NCI-H146 treated with DMSO at 0.1 percent for 48 hours (cell line): ENCODE measurements around the gene CPNE9.

Experiments used
- DNase-seq: peaks from one replicate; lab custom pipeline; 2025; ENCODE audit not compliant: unreplicated experiment; lab: John Stamatoyannopoulos, UW

The CPNE9 gene, protein sequence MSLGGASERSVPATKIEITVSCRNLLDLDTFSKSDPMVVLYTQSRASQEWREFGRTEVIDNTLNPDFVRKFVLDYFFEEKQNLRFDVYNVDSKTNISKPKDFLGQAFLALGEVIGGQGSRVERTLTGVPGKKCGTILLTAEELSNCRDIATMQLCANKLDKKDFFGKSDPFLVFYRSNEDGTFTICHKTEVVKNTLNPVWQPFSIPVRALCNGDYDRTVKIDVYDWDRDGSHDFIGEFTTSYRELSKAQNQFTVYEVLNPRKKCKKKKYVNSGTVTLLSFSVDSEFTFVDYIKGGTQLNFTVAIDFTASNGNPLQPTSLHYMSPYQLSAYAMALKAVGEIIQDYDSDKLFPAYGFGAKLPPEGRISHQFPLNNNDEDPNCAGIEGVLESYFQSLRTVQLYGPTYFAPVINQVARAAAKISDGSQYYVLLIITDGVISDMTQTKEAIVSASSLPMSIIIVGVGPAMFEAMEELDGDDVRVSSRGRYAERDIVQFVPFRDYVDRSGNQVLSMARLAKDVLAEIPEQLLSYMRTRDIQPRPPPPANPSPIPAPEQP

DNA sequence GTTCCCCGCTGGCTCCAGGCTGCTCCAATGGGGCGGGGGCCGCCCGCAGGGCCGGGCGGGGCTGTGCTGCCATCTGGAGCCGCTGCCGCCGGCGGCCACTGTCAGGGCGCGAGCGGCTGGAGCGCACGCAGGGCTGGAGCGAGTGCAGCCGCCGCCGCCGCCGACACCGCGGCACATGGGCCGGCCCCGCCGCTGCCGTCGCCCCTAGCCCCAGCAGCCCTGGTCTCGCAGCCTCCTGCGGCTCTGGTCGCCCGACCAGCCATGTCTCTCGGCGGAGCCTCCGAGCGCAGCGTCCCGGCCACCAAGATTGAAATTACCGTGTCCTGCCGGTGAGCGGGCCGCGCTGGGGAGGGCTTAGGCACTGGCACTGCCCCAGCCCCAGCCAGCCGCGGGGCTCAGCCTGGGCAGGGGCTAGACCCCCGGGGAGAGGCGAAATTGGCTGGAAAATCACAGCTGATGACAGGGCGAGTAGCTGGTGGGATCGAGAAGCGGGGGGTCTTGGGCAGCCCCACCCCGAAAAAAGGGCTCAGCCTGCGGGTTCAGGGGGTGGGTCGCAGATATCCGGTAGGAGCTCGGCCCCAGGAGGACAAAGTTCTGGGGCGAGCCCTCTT lies at the start of gene CPNE9:
Gene CPNE9 (plus strand): TSS at position 98 of the 611 bp plus-strand sequence. CDS start 164 bp downstream, at position 262.
- no peak for DNase-seq

DNA sequence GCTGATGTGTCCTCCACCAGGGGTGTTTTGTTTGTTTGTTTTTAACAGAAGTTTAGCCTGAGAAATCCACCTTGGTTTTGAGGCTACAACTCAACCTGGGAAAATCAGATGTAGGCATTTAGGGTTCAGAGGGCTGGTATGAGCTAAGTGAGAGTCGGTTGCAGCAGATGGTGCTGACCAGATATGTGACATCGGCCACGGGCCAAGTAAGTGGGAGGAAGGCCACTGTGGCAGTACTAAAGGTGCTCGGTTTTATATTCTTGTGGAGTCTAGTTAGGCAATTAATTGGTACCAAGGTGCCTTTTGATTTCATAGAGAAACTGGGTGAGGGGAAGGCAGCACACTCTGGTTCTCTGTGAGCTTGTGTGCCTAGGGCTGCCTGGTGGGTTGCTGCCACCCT lies 43.8 kb upstream of the CPNE9 start:
- no peak for DNase-seq

DNA sequence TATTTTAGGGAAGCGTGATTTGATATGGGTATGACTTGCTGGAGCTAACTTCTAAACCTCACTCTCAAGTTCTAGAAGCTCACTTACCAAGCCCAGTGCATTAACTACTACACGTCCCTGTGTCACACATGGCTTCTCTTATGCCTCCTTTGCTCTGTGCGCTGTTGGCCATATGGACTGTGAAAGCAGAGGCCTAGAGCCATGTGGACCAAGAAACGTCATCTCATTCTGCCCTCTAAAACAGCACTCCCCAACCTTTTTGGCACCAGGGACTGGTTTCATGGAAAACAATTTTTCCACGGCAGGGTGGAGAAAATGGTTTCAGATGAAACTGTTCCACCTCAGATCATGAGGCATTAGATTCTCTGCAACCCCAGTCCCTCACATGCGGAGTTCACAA lies 42.7 kb upstream of the CPNE9 start:
- DNase-seq = no peak

DNA sequence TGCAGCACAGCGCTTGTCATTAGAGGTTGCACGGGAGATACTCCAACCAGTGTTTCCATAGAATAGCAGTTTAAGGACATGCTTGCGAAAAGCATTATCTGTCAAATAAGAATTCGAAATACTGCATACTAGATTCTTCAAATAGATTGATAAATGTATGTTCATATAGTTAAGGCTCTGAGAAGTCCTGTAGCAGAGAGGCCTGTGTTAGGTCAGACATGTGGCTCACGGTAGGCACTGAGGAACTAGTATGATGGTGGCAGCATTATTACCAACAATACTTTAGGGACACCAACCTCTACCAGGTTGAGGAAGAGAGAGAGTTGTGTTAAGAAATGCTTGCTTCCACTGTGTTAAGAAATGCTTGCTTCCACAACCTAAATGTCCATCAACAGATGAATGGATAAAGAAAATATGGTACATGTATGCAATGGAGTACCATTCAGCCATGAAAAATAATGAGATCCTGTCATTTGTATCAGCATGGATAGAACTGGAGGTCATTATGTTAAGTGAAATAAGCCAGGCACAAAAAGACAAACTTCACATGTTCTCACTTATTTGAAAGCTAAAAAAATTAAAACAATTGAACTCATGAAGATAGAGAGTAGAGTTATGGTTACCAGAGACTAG lies 39.4 kb upstream of the CPNE9 start:
- DNase-seq = no peak

DNA sequence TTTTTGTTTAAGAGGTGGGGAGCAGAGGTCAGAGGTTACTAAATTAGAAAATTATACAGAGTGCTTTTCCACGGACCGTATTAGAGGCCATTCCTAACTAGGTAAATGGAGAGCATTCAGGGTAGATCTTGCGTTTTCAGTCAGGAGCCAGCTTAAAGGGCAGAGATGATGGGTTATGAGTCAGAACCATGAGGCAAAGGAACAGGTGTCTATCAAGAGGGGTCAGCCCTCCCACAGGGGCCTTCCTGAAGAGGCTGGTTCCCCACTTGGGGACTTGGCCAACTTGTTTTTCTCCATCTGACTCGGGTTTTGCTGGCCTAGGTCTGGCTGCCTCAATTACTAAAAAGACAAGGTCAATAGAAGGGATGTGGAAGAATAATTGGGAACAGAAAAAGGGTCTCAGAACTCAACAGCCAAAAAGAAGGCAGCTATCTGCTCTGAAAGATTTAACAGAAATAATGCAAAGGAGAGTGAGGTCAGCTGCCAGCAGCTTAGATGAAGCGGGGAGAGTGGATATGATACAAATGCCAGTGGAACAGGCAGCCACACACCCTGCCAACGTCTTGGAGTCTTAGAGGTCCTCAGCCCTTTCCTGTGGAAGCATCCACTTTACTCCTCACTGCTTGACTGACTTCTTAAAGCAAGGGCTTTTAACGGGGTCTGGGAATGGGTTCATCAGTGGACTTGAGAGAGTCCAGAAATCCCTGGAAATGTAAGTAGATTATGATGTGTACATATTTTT lies 36.8 kb upstream of the CPNE9 start:
- DNase-seq = no peak

DNA sequence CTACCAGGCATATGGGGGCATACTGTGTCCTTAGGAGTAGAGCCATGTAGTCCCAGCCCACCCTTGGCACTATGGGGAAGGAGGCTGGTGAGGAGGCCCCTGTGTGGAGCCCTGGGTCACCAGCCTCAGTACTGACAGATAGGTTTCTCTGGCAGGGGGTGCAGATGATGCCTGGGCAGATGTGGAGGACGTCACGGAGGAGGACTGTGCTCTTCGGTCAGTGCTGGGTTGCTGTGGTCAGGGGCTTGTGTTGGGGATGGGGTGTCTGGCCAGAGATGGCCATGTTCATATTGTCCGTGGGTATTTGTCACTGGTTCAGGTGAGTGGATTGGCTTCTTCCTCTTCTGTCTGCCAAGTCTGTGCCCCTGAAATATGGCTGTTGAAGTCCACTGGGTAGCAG lies 34.4 kb upstream of the CPNE9 start:
- no peak for DNase-seq

DNA sequence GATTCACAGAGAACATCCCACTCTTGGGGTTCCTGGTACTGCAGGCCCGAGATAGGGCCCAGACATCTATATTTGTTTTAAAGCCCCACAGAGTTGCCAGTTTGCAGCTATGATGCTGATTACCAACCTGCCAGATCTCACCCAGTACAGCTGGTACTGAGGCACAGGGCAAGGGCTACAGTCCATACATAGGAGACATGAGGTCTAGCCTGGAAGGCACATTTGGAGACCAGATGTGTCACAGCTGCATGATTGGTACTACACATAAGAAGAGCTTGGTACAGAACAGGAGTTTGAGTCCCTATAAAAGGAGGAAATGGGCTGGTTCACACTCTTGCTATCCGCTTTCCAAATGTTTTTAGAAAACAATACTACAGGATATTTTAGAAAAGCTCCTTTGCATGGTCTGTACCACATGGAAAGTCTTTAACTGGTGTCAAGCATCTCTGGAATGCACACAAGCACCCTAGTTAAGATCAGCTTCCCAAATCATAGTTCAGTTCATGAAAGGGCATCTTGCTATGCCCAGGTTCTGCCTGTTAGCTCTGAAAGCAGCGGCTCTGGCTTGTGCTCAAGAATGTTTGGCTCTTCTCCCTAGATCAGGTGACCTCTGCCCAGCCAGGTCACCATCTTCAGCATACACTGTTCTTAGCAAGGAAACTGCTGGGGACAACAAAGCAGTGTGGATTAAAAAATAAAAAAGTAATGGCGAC lies 33.8 kb upstream of the CPNE9 start:
- no peak for DNase-seq

DNA sequence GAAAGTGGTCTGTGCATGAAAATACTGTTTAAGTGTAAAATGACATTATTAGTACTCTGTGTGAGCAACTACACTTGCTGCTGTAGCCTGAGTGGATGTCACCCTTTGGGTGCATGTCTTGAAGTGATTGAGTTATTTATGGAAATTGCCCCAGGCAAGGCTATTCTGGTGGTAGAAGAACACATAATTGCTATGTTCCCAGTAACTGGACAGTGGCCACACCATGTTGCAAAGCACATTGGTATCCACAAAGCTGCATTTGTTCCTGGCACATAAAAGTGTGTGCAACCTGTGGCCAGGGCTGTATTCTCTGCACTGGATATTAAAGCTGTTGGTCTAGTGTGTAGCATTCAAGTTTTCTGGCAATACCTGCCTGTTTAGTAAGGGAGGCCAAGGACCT lies 30.6 kb upstream of the CPNE9 start:
- DNase-seq = no peak

DNA sequence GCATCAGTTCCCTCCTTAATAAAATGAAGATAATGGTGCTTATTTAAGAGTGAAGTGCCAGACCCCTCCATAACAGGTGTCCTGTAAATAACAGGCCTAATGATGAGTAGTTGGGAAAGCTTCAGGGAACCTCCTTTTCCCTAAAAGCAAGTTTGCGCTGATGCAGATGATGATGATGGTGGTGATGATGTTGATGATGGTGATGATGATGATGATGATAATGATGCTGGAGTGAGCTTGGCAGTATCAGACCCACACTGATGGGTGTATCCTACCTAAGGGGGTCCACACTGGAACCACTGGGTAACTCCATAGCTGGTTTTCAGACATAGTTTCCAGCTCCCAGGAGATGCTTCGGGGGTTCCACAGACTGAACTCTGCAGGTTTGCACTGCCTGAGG lies 29.9 kb upstream of the CPNE9 start:
- no peak for DNase-seq

DNA sequence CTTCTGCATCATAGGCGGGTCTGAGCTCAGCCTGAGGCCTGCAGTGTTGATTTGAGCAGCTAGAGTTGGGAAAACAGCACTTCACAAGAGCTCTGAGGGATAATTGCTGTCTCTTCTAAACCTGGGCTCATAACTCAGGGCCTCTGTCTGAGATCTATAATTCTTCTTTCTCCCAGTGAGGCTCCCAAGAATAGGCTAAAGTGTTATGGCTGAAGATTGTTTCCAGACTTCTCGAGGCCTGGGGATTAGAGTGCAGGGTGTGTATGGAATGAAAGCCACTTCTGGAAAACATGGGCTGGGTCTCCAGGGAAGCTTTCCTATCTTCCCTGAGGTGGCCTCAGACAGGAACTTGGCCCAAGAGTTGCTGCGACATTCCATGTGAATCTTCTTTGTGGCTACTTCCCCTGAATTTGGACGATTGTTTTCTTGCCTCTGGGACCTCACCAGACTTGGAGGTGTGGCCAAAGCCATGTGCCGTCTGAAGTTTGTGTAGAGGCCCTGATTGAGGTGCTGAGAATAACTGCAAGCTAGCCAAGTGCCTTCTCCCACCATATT lies 27.8 kb upstream of the CPNE9 start:
- DNase-seq = no peak

DNA sequence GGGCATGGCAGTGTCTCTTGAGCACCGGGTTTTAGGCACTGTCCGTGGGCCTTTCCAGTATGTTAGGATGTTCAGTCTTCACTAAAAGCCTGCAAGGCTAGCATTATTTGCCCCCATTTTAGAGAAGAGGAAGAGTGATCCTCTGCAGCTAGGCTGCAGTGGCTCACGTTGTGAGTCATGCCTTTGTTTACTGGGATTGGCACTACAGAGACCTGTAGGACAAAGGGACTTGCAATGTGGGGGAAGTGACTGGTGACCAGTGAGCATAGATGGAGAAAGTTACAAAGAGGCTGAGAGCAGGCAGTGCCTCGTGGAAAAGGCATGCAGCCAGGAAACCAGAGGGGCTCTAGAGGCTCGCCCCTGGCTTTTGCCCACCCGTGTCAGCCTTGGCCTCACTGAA lies 26.8 kb upstream of the CPNE9 start:
- no peak for DNase-seq

DNA sequence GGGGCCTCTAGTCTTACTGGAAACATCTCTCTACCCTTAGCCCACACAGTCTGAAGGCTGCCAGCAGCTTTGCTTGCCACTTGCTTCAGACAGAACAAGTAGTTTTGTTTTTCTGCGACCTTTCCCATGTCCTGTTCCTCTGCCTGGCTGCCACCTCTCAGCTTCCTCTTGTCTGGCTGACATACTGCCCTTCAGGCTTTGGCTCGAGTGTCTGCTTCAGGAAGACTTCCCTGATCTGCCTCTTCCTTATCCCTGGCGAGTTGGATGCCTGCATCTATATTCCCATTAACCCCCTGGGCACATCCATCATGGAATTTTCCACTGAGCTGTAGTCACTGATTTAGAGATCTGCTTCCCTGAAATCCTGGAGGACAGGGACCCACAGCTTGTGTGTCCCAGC lies 25.1 kb upstream of the CPNE9 start:
- DNase-seq = no peak

DNA sequence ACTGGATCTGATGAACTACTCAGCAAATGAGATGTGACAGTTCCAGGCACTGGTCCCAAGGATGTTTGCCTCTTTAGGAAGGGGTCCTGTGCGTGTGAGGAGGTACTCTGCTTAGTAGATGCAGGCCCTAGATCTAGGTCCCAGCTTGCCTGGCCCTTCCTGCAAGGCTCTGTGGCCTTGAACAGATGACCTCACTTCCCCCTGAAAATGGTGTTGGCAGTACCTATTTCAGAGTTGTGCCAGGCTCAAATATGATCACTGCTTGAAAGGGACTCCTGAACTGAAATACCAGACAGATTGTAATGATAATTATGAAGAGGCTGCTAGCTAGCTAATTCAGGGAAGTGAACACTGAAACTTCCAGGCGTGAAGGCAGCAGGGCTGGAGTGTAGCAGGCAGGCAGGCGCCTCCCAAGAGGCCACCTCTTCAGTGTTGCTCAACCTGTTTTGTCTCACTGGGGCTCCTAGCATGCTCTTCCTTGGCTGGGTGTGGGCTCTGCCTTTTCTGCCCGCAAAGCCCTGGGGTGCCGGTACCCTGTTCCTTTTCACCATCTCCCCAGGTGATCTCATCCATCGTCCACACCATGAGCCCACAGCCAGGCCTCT lies 24.1 kb upstream of the CPNE9 start:
- DNase-seq = no peak

DNA sequence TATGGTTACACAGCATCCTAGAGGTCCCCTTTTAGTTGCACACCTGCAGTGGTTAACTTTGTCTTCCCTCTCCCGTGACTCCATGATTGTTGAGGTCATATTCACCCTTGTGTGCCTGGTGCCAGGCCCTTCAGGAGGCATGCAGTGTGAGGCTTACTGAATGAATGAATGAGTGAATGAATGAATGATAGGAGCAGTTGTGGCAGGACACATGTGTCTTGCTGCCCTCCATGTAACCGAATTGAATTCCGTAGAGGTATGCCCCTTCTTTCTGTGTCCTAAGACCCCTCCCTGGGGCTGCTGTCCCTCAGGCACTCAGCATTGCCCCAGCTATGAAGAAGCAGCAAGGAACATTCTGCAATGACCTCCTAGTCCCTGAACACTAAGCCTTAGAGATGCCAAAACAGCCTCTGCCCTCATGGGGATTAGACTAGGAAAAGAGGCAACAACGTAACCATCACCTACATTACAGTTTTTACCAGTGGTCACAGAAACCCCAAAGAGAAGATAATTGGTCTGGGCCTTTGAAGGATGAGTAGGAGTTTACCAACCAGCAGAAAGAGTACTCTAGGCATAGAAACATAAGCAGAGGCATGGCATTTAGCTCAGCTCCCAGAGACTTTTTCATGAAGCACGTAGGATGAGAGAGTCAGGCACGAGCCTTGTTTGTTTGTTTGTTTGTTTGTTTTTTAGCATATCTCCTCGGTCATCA lies 22.5 kb upstream of the CPNE9 start:
- no peak for DNase-seq

DNA sequence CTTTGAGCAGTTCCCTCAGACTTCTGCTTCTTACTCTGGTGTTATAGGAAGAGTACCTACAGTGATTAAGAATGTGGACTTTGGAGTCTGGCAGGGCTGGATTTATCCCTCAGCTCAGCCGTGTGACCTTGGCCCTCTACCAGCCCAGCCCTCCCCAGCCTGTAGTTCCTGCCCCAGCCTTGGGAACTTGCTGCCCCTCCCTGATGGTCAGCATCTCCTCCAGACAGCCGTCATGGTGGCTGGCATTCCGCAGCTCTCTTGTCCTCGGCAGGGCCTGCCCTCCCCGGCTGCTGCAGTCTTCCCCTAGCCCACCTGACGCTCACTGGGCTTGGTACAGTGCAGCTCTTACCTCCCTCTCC lies 21.9 kb upstream of the CPNE9 start:
- DNase-seq = no peak

DNA sequence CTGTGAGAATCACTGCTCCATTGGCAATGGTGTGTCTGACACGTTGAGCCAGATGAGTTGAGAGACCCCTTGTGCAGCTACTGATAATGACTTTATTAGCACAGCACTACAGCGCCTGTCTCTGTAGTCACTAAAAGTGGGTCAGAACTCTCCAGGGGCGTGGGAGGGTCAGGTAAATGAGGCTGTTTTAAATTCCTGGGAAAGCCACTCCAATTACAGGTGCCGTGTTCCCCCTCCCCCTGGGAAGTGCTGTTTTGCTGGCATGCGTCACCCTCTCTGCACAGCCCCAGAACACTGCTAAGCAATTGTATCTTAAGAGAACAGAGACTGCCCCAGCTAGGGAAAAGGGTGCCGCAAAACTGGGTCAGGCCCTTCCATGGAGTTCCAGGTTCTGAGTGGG lies 21.5 kb upstream of the CPNE9 start:
- no peak for DNase-seq

DNA sequence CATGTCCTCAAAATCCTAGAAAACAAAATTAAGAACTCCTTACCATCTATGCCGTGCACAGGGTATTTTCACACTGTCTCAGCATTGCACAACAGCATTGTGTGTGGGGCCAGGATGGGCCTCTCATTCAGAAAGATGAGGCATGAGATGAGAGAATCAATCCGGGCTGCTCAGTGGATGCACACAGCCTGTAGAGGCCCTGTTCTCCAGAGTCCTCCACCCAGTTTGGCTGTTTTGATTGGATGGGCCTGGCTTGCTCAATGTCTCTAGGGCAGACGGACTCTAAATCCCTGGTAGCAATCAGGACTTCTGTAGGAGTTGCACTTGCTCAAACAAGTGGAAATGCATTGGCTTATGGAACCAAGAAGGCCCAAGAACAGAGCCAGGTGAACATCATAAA lies 20.2 kb upstream of the CPNE9 start:
- no peak for DNase-seq

DNA sequence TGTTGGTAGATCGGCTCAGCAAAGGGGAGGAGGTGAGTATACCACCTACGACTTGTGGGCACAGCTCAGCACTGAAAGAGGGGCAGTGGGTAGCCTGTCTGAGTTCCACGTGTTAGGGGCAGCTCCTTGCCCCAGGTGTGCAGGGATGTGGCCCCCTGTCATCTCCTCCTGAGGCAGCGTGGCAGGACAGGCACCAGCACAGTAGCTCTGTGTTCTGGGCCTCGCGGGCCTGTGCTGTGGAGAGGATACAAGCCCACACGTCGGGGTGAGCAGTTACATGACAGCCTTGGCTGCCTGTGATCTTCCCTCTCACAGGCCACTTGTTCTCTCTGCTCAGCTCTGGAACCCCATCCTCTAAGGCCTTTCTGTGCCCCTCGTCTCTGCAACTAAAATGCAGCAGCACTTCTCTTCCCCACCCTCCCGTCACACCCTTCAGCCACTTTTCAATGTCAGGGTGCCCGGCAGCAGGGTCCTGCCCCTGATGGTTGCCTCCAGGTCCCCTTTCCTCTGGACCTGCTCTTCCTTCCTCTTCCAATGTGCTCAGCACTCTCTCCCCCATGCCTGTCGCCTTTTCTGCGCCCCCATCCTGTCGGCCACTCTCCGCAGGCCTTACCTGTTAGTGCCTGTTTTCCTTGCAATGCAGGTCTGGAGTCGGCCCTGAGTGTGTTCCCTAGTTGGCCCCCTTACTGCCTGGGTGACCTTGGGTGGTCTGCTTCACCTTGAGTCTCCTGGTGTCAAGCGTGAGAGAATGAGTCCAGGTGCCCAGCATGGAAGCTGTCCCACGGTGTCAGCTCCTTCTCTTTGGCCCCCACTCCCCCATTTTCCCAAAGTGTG lies 18.2 kb upstream of the CPNE9 start:
- no peak for DNase-seq
